ENCODE measurements around the gene NIBAN1.
"Not testable (repeated sequence)": the region's sequence is repeated elsewhere in the genome, so short reads cannot be mapped to it uniquely, and the experiment has no call there.

NIBAN1 gene

DNA sequence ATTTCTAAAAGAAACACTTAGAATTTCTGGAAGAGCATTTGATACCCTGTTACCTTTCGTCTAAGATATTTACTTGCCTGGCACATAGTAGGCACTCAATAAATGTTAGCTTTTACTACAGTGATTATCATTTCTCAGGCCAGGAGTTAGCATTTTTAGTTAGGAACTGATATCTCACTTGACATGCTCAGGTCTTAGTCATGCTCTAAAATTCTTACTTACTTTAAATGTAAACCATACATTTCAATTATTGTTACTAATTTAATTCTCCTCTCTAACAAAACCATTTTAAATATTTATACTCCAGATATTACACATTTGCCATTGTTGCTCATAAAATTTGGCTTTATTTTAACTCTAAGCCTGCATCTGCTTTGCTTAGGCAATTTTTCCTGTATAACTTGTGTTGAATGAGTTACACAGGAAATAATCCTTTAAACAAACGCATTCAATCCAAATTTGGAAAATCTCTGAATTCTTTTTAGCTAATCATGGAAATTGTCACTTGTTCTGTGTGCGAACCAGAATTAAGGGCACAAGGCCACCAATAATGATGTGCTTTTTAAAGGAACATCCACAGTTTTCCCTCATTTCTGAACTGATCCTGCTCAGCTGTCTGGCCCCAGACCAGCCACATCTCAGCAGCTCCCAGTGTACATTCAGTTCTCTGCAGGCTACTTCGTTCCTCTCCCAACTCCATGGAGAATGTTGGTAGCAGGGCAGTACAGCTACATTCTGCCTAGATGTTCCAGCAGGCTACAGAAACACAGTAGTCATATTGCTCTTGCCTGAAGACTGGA is 15.6 kb downstream of the NIBAN1 start:
- Mint-ChIP-seq H3K4me1 (peaks cover 13% of the 10 kb centered on the region), H3K36me3 (peaks cover 14% of the 10 kb centered on the region), H3K27ac (no peak overlapping the region), H3K27me3 (no peaks in the 10 kb centered on the region), H3K9me3 (peaks cover 2% of the 10 kb centered on the region), H3K4me3 (no peak overlapping the region)
- no peak for ATAC-seq

DNA sequence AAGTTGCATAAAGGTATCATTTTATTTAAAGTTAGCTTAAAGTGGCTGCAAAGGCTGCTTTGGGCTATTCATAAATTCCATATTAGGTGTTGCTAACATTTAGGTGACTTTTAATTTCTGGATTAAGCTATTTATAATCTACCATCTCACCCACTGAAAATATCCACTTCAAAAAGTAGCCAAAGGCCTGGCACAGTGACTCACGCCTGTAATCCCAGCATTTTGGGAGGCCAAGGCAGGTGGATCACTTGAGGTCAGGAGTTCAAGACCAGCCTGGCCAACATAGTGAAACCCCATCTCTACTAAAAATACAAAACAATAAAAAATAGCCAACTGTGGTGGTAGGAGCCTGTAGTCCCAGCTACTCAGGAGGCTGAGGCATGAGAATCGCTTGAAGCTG is 16.4 kb downstream of the NIBAN1 start:
- H3K27ac Mint-ChIP-seq, H3K36me3 Mint-ChIP-seq, H3K4me3 Mint-ChIP-seq, ATAC-seq, H3K27me3 Mint-ChIP-seq, H3K9me3 Mint-ChIP-seq: not testable (repeated sequence)
- H3K4me1 Mint-ChIP-seq = peaks cover 12% of the 10 kb centered on the region

DNA sequence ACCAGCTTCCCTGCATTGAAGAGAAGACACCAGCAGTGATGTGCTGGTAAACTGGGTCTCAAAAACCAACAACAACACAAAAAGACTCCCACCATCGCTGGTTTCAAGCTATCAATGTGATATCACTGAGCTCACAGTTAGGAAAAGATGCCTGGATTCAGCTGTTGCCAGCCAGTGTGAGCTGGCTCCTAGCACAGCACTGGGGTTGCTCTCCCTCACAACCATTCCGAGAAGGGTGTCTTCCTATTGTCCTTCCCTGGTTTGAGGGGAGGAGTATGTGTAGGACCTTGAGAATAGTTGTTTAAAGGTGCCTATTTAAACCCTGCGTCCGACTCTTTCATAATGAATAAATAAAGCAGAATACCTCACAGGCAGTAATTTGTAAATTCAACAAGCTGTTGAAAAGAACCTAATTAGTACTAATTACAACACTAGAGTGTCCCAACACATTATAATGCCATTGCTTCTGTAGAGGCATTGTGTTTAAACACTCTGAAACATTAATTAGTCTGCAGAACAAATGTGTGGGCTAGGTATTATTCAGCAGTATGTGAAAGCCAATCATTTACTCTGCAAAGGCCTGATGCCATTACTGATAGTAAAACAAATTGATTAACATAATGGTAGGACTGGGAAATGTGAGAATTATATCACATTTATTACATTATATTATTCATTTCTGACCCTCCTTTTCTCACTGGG is 17.2 kb downstream of the NIBAN1 start:
- peaks cover 12% of the 10 kb centered on the region for H3K4me1 Mint-ChIP-seq
- H3K9me3 Mint-ChIP-seq = peaks cover 2% of the 10 kb centered on the region
- H3K27me3 Mint-ChIP-seq = no peaks in the 10 kb centered on the region
- H3K27ac Mint-ChIP-seq = no peak overlapping the region
- ATAC-seq = no peak
- H3K36me3 Mint-ChIP-seq = peaks cover 8% of the 10 kb centered on the region
- no peak overlapping the region for H3K4me3 Mint-ChIP-seq

DNA sequence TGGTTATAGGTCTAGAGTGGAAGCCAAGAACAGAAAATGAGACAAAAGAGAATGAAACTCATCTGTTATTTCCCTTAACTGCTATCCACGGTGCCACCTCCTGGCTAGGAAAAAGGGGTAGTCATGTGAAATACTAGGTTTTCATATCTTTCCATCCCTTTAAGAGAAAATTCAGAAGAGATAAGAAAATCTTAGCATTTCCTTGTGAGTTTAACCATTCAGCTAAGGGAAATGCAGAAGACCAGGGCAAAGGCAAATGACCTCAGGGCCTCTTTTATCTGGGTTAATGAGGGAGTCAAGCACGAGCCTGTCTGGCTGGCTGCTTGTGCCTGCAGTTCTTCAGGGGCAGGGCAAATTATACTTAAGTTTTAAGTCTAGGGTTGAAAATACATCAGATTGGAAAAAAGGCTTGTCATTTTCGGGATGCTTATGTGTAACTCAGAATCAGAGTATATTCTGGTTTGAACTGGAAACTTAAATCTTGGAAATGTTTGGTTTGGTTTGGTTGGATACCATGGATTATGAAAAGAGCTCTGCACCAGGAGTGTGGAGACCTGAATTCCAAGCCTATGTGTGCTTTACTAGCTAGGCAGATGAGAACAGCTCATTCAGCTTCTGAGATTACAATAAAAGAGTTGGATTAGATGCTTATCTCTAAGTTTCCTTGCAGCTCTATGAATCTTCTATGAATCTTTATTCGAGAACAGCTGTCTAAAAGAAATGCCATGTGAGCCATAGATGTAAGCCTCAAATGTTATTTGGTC is 19.9 kb downstream of the NIBAN1 start:
- ATAC-seq = no peak
- no peak overlapping the region for H3K4me3 Mint-ChIP-seq
- H3K36me3 Mint-ChIP-seq = no peaks in the 10 kb centered on the region
- no peak overlapping the region for H3K27ac Mint-ChIP-seq
- H3K9me3 Mint-ChIP-seq = no peaks in the 10 kb centered on the region
- H3K4me1 Mint-ChIP-seq = peaks cover 12% of the 10 kb centered on the region
- no peaks in the 10 kb centered on the region for H3K27me3 Mint-ChIP-seq

DNA sequence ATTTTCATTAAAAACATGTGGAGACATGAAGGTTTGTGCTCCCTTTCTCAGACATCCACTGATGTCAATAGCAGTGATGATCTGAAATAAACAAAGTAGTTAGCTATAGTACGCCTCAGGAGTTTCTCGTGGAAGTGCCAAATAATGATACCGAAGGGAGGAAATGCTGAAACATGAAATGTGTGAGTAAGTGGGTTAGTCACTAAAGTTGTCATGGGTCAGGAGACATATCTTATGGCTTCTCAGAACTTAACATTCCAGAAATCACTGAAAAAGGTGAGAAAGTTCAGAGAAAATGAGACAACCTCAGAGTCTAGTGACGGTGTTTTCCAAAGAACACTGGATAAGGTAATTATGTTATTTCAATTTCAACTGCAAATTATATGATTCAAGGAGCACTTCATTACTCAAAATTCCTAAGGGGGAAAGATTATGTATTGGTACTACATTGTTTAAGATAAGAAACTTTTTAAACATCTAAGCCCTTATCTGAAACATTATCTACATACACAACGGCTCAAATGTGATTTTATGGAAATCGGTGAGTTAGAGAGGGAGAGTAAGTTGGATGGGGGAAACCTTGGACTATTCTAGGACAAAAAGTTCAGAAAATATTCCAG is 20.6 kb downstream of the NIBAN1 start:
- Mint-ChIP-seq H3K27me3 (no peaks in the 10 kb centered on the region), H3K9me3 (no peaks in the 10 kb centered on the region), H3K4me3 (no peak overlapping the region), H3K4me1 (peaks cover 12% of the 10 kb centered on the region), H3K27ac (no peak overlapping the region), H3K36me3 (no peaks in the 10 kb centered on the region)
- ATAC-seq = no peak

DNA sequence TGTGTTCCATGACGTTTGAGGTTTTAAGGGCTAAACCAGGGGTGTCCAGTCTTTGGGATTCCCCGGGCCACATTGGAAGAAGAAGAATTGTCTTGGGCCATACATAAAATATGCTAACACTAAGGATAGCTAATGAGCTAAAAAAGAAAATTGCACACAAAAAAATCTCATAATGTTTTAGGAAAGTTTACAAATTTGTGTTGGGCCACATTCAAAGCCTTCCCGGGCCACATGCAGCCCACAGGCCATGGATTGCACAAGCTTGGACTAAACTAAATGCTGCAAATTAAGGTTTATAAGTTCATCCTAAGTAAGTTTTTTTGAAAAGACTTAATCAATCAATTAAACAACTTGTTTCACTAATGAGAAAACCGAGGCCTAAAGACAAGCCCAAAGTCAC is 21.9 kb downstream of the NIBAN1 start:
- no peaks in the 10 kb centered on the region for H3K27me3 Mint-ChIP-seq
- ATAC-seq = no peak

DNA sequence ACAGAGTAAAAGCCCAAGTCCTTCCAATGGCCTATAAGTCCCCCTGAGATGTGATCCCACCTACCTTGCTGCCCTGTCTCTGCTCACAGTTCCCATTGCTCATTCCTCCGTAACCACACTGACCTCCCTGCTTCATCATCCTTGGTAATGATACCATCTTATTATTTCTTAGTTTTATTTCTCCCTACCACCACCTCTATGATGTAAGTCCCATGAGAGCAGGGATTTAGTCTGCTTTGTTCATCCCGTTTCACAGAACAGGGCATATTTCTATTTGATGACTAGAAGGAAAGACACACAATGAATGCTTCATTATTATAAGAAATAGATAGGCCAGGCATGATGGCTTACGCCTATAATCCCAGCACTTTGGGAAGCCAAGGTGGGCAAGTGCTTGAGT is 22.5 kb downstream of the NIBAN1 start:
- ATAC-seq = peak; percentile 28

More for the DNA sequence above, 21.9 kb downstream of the NIBAN1 start:
- Mint-ChIP-seq H3K4me3 (no peak overlapping the region), H3K4me1 (peaks cover 16% of the 10 kb centered on the region), H3K27ac (no peak overlapping the region), H3K36me3 (no peaks in the 10 kb centered on the region), H3K9me3 (no peaks in the 10 kb centered on the region)

GRCh38 chr1:184950906-184951305 is 23.4 kb downstream of the NIBAN1 start:
- Mint-ChIP-seq H3K4me1 (peaks cover 29% of the 10 kb centered on the region), H3K36me3 (peaks cover 6% of the 10 kb centered on the region)

More for the DNA sequence above, 22.5 kb downstream of the NIBAN1 start:
- no peaks in the 10 kb centered on the region for H3K9me3 Mint-ChIP-seq
- H3K4me1 Mint-ChIP-seq = peaks cover 22% of the 10 kb centered on the region
- no peaks in the 10 kb centered on the region for H3K36me3 Mint-ChIP-seq
- no peaks in the 10 kb centered on the region for H3K27me3 Mint-ChIP-seq
- H3K4me3 Mint-ChIP-seq = no peak overlapping the region
- H3K27ac Mint-ChIP-seq = no peak overlapping the region

GRCh38 chr1:184950227-184950626 is 24.1 kb downstream of the NIBAN1 start:
- ATAC-seq = no peak
- H3K4me1 Mint-ChIP-seq = peaks cover 36% of the 10 kb centered on the region
- peaks cover 7% of the 10 kb centered on the region for H3K36me3 Mint-ChIP-seq
- H3K27me3 Mint-ChIP-seq = no peaks in the 10 kb centered on the region
- H3K9me3 Mint-ChIP-seq = no peaks in the 10 kb centered on the region
- H3K27ac Mint-ChIP-seq = no peak overlapping the region
- H3K4me3 Mint-ChIP-seq = no peak overlapping the region

More at GRCh38 chr1:184950906-184951305, 23.4 kb downstream of the NIBAN1 start:
- no peak overlapping the region for H3K4me3 Mint-ChIP-seq
- no peaks in the 10 kb centered on the region for H3K9me3 Mint-ChIP-seq
- no peak overlapping the region for H3K27ac Mint-ChIP-seq
- no peaks in the 10 kb centered on the region for H3K27me3 Mint-ChIP-seq
- no peak for ATAC-seq

DNA sequence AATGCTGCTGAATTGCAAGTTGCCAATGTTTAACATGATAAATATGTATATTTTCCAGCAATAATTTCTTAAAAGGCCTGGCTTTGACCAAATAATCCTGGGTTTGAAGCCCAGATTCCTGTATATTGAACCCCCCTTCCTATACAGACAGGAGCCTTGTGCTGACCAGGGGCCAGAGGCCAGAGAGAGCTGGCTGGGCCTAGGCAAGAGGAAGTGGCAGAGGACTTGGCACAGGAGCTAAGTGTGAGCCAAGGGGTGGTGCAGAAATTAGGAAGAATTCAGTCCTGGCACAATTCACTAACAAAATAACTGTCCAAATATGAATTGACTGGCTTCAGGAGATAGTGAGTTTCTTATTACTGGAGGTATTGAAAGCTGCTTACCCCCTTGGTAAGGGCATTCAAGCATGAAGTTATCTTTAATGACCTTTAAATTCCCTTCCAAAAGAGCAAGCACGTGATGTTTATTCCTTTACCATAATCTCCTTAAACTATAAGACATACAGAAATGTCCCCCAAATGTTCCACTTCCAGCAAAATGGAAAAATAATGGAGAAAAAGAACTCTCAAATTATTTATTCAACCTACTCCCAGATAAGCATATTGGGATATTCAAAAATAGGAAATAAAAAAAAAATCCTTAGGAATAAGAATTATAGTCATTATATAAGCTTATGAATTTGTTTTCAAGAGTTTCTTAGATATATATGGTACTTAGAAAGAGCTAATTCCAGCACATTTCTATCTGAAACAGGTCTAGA is 26.6 kb downstream of the NIBAN1 start:
- no peak for ATAC-seq

GRCh38 chr1:184945678-184946412 is 28.5 kb downstream of the NIBAN1 start:
- H3K27ac Mint-ChIP-seq = peak overlapping the region; percentile 42
- peaks cover 7% of the 10 kb centered on the region for H3K36me3 Mint-ChIP-seq
- H3K4me3 Mint-ChIP-seq = peak overlapping the region; percentile 69
- H3K27me3 Mint-ChIP-seq = no peaks in the 10 kb centered on the region
- no peaks in the 10 kb centered on the region for H3K9me3 Mint-ChIP-seq
- peaks cover 49% of the 10 kb centered on the region for H3K4me1 Mint-ChIP-seq
- no peak for ATAC-seq

More for the DNA sequence above, 26.6 kb downstream of the NIBAN1 start:
- H3K4me3 Mint-ChIP-seq = no peak overlapping the region
- no peak overlapping the region for H3K27ac Mint-ChIP-seq
- peaks cover 38% of the 10 kb centered on the region for H3K4me1 Mint-ChIP-seq
- H3K27me3 Mint-ChIP-seq = no peaks in the 10 kb centered on the region
- peaks cover 7% of the 10 kb centered on the region for H3K36me3 Mint-ChIP-seq
- H3K9me3 Mint-ChIP-seq = no peaks in the 10 kb centered on the region

DNA sequence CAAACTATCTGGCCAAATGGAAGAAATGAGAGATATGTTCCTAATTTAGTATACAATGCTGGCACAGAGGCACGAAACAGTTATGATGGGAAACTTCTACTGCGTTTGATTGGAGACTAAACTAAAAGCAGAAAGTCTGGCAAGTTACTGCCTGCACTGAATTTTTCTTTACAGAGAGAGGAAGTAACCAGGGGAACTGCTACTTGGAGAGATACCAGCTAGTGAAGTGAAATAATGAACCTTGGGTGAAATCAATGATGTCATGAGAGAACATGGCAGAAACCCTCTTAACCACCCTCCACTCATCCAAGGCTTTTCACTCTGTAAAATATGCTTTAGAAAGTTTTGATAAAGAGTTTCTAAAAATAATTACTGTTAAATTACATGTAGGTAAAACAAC is 29.3 kb downstream of the NIBAN1 start:
- ATAC-seq = peak; percentile 77
- Mint-ChIP-seq H3K27me3 (no peaks in the 10 kb centered on the region), H3K4me3 (no peak overlapping the region), H3K27ac (peak overlapping the region; percentile 42), H3K36me3 (peaks cover 7% of the 10 kb centered on the region), H3K4me1 (peaks cover 53% of the 10 kb centered on the region), H3K9me3 (no peaks in the 10 kb centered on the region)

GRCh38 chr1:184943998-184944397 is 30.3 kb downstream of the NIBAN1 start:
- no peak overlapping the region for H3K4me3 Mint-ChIP-seq
- H3K4me1 Mint-ChIP-seq = peaks cover 53% of the 10 kb centered on the region
- H3K27ac Mint-ChIP-seq = no peak overlapping the region

DNA sequence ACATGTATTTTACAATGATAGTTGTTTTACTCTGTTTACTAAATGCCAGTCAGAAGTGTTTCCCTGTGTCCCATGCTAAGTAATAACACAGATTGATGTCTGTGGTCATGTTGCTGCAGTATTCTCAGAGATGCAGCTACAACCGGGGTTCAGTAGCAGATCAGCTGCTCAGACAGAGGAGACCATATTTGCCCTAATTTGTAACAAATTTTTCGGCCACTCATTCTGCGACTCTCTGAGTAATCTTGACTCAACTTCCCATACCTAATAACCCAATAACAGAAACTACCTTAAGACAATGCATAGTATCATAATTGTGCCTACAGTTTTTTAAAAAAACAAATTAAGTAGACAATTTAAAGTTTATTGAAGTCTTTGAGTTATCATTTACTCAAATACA is 32.6 kb downstream of the NIBAN1 start:
- peaks cover 7% of the 10 kb centered on the region for H3K36me3 Mint-ChIP-seq
- H3K4me3 Mint-ChIP-seq = no peak overlapping the region
- no peaks in the 10 kb centered on the region for H3K27me3 Mint-ChIP-seq
- peak; percentile 73 for ATAC-seq
- H3K9me3 Mint-ChIP-seq = no peaks in the 10 kb centered on the region
- H3K4me1 Mint-ChIP-seq = peaks cover 49% of the 10 kb centered on the region
- H3K27ac Mint-ChIP-seq = peak overlapping the region; percentile 53

More at GRCh38 chr1:184943998-184944397, 30.3 kb downstream of the NIBAN1 start:
- Mint-ChIP-seq H3K27me3 (no peaks in the 10 kb centered on the region), H3K9me3 (no peaks in the 10 kb centered on the region), H3K36me3 (peaks cover 7% of the 10 kb centered on the region)
- no peak for ATAC-seq
